ENCODE measurements around the gene CRHR1. TPM values are rescaled to one million over a fixed set of nuclear protein-coding genes. Genes with fewer than 3 reads are reported as not detected.
A peak's percentile ranks its signal among the peaks of the same experiment; 100 is the strongest.

The CRHR1 gene
- total and polyA plus RNA-seq, 2 of the 4 experiments (the other 2 are of a cell fraction), result not detected

DNA sequence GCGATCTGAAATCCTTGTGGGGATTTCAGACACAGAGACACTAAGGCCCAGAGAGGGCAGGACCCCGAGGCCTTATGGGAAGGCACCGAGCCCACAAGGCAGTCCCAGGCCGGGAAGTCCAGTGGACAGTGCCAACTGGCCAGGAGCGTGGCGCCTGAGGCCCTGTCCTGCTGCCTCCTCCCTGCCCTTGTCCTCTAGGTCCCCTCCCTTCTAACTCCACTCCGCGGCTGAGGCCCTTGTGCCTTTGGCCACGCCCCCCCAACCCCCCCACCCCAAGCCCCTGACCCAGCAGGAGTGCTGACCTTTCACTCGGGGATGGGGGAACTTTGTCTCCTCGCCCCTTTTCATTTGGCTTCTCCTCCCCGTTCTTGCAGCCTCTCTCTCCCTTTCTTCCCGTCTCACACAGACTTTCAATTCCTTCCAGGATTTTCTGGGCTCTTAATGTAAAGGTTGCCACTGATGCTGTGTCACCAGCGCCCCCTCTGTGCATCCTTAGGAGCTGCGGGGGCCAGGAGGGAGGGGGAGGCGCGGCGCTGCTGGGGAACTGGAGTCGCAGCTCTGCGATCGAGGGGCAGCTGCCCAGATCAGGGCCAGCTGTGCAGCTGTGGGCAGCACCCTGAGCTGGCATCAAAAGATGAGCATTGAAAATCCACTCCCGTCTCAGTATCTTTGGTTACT lies 29.1 kb downstream of the CRHR1 start:
- dilution Hi-C loops (cut with HindIII; ENCODE audit: low sequenced_read_pairs, unreplicated experiment), result no loop called here
- POLR2A ChIA-PET (ENCODE audit: unreplicated experiment), result no interaction called here
- WGBS, 2 experiments (ENCODE audit: extremely low coverage in 2 of 2, insufficient read length in 1 of 2), result 8% methylated on average over 3 of the region's 22 CpGs; no CpG with 5 or more reads in 1 of the 2 experiments

More for the DNA sequence above, 29.1 kb downstream of the CRHR1 start:
- Histone ChIP-seq H3K4me3 (ENCODE audit: insufficient read depth, low read depth, low read length) (no peak overlapping the region), H2AK5ac (ENCODE audit: low read depth, low read length) (no peak overlapping the region), H3K9me1 (ENCODE audit: insufficient read depth, low read length) (no peaks in the 10 kb centered on the region), H3K9me3 (ENCODE audit: control insufficient read depth, insufficient read depth, low read length) (no peaks in the 10 kb centered on the region), H3K56ac (ENCODE audit: extremely low read depth, insufficient read depth, low read length) (no peak overlapping the region), H2AK9ac (replicated peaks; ENCODE audit: low read depth, low read length, poor library complexity) (no peak overlapping the region), H4K8ac (ENCODE audit: low read depth in 2 of 2, low read length in 2 of 2) (no peak overlapping the region), H3K18ac (ENCODE audit: low read depth, low read length) (no peak overlapping the region), H3K23ac (ENCODE audit: low read depth, low read length) (no peak overlapping the region), H3K36me3 (ENCODE audit: control insufficient read depth, insufficient read depth, low read length) (no peaks in the 10 kb centered on the region), H4K20me1 (ENCODE audit: insufficient read depth, low read length) (no peaks in the 10 kb centered on the region), H3K14ac (replicated peaks; ENCODE audit: low read depth, low read length) (no peak overlapping the region), H4K91ac (ENCODE audit: insufficient read depth, low read depth, low read length) (no peak overlapping the region), H2BK5ac (ENCODE audit: low read depth, low read length, poor library complexity, severe bottlenecking) (no peak overlapping the region), H2AFZ (replicated peaks; ENCODE audit: low read length, poor library complexity) (no peak overlapping the region), H3K27me3 (ENCODE audit: control insufficient read depth, insufficient read depth, low read length) (peaks cover 16% of the 10 kb centered on the region), H2BK20ac (ENCODE audit: low read depth, low read length) (no peak overlapping the region), H3K27ac (ENCODE audit: insufficient read depth, low read length) (no peak overlapping the region), H2BK120ac (ENCODE audit: low read depth, low read length) (no peak overlapping the region), H3K79me1 (ENCODE audit: low read depth in 1 of 2, low read length in 2 of 2) (no peaks in the 10 kb centered on the region), H4K5ac (ENCODE audit: low read depth, low read length) (no peak overlapping the region), H3K4ac (ENCODE audit: low read depth, low read length) (no peak overlapping the region), H2BK15ac (ENCODE audit: low read depth, low read length) (no peak overlapping the region), H3K4me1 (ENCODE audit: control insufficient read depth, insufficient read depth, low read length) (no peaks in the 10 kb centered on the region), H3K9ac (ENCODE audit: low read depth, low read length) (no peak overlapping the region), H3K4me2 (ENCODE audit: low read depth, low read length) (no peak overlapping the region)
- TF ChIP-seq RFX5 (IDR thresholded peaks at IDR 0.05; ENCODE audit: low read depth, low read length) (no peak), FOS (IDR thresholded peaks at IDR 0.05; ENCODE audit: low read depth, low read length) (no peak), MAZ (IDR thresholded peaks at IDR 0.05; ENCODE audit: borderline replicate concordance, low read depth, low read length) (peak; percentile 57; the same call in 1 of the 2 replicates), CHD1 (IDR thresholded peaks at IDR 0.05; ENCODE audit: low read depth, low read length) (no peak), NFE2L2 (IDR thresholded peaks at IDR 0.05; ENCODE audit: low read depth, low read length) (no peak), BHLHE40 (IDR thresholded peaks at IDR 0.05; ENCODE audit: low read depth, low read length) (no peak), SMC3 (IDR thresholded peaks at IDR 0.05; ENCODE audit: low read depth, low read length) (no peak)
- TF ChIP-seq, protein P1, sequence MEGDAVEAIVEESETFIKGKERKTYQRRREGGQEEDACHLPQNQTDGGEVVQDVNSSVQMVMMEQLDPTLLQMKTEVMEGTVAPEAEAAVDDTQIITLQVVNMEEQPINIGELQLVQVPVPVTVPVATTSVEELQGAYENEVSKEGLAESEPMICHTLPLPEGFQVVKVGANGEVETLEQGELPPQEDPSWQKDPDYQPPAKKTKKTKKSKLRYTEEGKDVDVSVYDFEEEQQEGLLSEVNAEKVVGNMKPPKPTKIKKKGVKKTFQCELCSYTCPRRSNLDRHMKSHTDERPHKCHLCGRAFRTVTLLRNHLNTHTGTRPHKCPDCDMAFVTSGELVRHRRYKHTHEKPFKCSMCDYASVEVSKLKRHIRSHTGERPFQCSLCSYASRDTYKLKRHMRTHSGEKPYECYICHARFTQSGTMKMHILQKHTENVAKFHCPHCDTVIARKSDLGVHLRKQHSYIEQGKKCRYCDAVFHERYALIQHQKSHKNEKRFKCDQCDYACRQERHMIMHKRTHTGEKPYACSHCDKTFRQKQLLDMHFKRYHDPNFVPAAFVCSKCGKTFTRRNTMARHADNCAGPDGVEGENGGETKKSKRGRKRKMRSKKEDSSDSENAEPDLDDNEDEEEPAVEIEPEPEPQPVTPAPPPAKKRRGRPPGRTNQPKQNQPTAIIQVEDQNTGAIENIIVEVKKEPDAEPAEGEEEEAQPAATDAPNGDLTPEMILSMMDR (conservative IDR thresholded peaks at IDR 0.05; ENCODE audit: low read depth, low read length), result peak; percentile 31; the same call in 1 of the 2 replicates
- BruUV-seq (replicated peaks), result no TSS peak
- ATAC-seq (ENCODE audit: low read depth), result peak; percentile 37; the same call in 1 of the 2 replicates
- no peak for DNase-seq
- CTCF ChIA-PET, result interaction anchor here (0.5 kb wide), 1 partner anchor 638 kb away, joined by 3 read pairs; no protein-coding TSS in a partner anchor
- in situ Hi-C loops (cut with MboI; ENCODE audit: low sequenced_read_pairs) (no loop called here), intact Hi-C loops (cut with micrococcal nuclease) (no loop called here)
